Measurements from ENCODE around the gene G0S2. TPM values are rescaled to one million over a fixed set of nuclear protein-coding genes. Genes with fewer than 3 reads are reported as not detected.

The G0S2 gene
- total RNA-seq, 1 donor from 2014 or later: 187 TPM

DNA sequence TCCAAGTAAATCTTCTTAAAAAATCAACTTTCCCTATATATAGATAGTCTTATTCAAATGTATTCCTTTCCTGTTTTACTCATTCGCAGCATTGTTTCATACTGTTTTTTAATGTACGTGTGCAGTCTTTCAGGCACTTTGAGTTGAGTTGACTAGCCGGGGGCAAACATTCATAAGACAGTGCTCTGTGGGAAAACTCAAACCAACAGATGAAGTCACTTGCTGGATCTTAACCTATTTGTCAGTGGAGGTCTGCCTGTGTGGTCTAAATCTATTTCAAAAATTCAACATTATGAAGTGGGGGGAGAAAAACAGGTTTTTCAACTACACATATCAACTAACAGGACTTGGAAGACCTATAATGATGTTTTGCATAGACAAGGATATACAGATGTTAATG is 35.6 kb downstream of the G0S2 start:
- H3K4me1 ChIP-seq: no peaks in the 10 kb centered on the region
- intact Hi-C loops (cut with DNase I): no loop called here
- no peaks in the 10 kb centered on the region for H3K27me3 ChIP-seq
- no peaks in the 10 kb centered on the region for H3K36me3 ChIP-seq
- no peak overlapping the region for H3K4me3 ChIP-seq
- H3K9me3 ChIP-seq: no peaks in the 10 kb centered on the region
- no peak for DNase-seq (ENCODE audit: extremely low spot score in 2 of 2)
- no peak overlapping the region for H3K27ac ChIP-seq
- TF ChIP-seq POLR2AphosphoS5 (IDR thresholded peaks at IDR 0.05; ENCODE audit: insufficient read depth in 1 of 2, low read depth in 1 of 2): no peak
- no peak for TF ChIP-seq CTCF (IDR thresholded peaks at IDR 0.05)
- no peak for TF ChIP-seq POLR2A (IDR thresholded peaks at IDR 0.05)

DNA sequence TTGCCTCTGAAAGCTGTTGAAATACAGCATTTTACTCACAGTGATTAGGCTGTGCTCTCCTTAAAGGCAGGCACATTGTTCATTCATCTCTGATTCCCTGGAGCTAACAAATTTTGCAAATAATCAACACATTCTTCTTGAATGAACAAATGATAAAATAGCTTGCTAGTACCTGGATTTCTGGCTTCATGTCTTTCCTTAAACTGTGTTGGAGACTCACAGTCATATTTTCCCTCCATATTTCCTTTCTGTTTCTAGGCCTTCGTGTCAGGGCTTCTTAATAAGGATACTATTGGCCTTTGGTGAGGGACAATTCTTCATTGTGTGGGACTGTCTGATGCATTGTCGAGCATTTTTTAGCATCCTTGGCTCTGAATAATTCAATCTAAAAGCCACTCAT is 39.1 kb downstream of the G0S2 start:
- Histone ChIP-seq H3K36me3 (no peaks in the 10 kb centered on the region), H3K9me3 (no peaks in the 10 kb centered on the region), H3K27ac (no peak overlapping the region), H3K4me1 (no peaks in the 10 kb centered on the region), H3K27me3 (no peaks in the 10 kb centered on the region), H3K4me3 (no peak overlapping the region)
- TF ChIP-seq CTCF (IDR thresholded peaks at IDR 0.05) (no peak), POLR2AphosphoS5 (IDR thresholded peaks at IDR 0.05; ENCODE audit: insufficient read depth in 1 of 2, low read depth in 1 of 2) (no peak), POLR2A (IDR thresholded peaks at IDR 0.05) (no peak)
- DNase-seq (ENCODE audit: extremely low spot score in 2 of 2): no peak
- intact Hi-C loops (cut with DNase I): no loop called here

- Histone ChIP-seq H3K9me3 (no peaks in the 10 kb centered on the region), H3K4me3 (no peak overlapping the region), H3K27ac (no peak overlapping the region), H3K4me1 (peaks cover 2% of the 10 kb centered on the region), H3K27me3 (no peaks in the 10 kb centered on the region), H3K36me3 (no peaks in the 10 kb centered on the region)
- intact Hi-C loops (cut with DNase I): no loop called here
- DNase-seq (ENCODE audit: extremely low spot score in 2 of 2): no peak
- TF ChIP-seq POLR2A (IDR thresholded peaks at IDR 0.05) (no peak), POLR2AphosphoS5 (IDR thresholded peaks at IDR 0.05; ENCODE audit: insufficient read depth in 1 of 2, low read depth in 1 of 2) (peak in 1 of 2 donors; percentile 28)
These were observed 40.1 kb downstream of the G0S2 start for GRCh38 chr1:209715314-209715713.

GRCh38 chr1:209717818-209718217 is 42.6 kb downstream of the G0S2 start:
- no peak for DNase-seq (ENCODE audit: extremely low spot score in 2 of 2)
- Histone ChIP-seq H3K27ac (no peak overlapping the region), H3K27me3 (no peaks in the 10 kb centered on the region), H3K36me3 (no peaks in the 10 kb centered on the region), H3K9me3 (no peaks in the 10 kb centered on the region), H3K4me3 (no peak overlapping the region), H3K4me1 (peaks cover 11% of the 10 kb centered on the region)
- TF ChIP-seq POLR2A (IDR thresholded peaks at IDR 0.05) (no peak), POLR2AphosphoS5 (IDR thresholded peaks at IDR 0.05; ENCODE audit: insufficient read depth in 1 of 2, low read depth in 1 of 2) (no peak), CTCF (IDR thresholded peaks at IDR 0.05) (no peak)
- intact Hi-C loops (cut with DNase I): no loop called here

DNA sequence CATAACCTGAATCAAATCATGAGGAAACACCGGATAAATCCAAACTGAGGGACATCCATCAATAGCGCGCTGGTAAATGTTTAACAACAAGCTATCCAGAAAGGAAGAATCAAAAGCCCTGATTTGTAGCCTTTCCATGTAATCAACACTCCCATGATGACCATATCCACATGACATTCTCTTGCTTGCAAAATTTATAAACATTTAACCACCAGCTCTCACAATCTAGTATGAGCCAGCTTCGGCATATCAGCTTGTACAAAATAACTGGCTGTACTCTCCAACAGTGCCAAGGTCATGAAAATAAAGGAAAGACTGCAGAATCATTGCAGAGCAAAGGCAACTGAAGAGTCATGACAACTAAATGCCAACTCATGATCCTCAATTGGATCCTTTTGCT is 45.1 kb downstream of the G0S2 start:
- intact Hi-C loops (cut with DNase I): no loop called here
- Histone ChIP-seq H3K27ac (no peak overlapping the region), H3K27me3 (no peaks in the 10 kb centered on the region)

More for the DNA sequence above, 45.1 kb downstream of the G0S2 start:
- peaks cover 11% of the 10 kb centered on the region for H3K4me1 ChIP-seq
- no peak for DNase-seq (ENCODE audit: extremely low spot score in 2 of 2)
- no peak overlapping the region for H3K4me3 ChIP-seq
- no peak for TF ChIP-seq POLR2AphosphoS5 (IDR thresholded peaks at IDR 0.05; ENCODE audit: insufficient read depth in 1 of 2, low read depth in 1 of 2)
- no peak for TF ChIP-seq POLR2A (IDR thresholded peaks at IDR 0.05)
- TF ChIP-seq CTCF (IDR thresholded peaks at IDR 0.05): no peak
- H3K36me3 ChIP-seq: no peaks in the 10 kb centered on the region
- no peaks in the 10 kb centered on the region for H3K9me3 ChIP-seq
